ENCODE results near the gene LSAMP.

Gene LSAMP

DNA sequence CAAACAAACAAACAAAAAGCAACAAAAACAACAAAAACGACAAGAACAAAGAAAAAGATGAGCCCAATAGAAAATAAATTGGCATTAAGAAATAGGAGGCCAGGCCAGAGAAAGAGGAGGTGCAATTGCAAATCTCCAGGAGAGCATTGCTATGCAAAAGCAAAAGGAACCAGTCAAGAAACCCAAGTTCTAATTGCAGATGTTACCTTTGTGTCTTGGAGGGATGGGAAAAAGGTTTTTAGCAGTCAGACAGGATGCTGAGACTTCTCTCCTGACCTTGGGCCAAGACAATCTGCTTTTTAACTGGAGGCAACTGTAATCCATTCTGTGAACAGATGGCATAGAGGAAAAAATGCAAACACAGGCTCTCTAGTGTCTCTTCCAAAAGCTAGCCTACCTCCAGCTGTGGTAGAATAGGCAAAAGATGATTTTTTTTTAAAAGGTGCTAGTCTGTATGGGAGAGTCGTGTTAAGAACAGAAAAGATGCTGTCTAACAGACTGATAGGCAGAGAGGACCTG is 56.4 kb downstream of the LSAMP start:
- no peak for DNase-seq (ENCODE audit: low spot score)
- TF ChIP-seq CTCF (conservative IDR thresholded peaks at IDR 0.05; ENCODE audit: low read depth) = no peak
- ChIA-PET POLR2A (ENCODE audit: low non-redundant PET) (no interaction called here), CTCF (interaction anchor here (0.7 kb wide), 1 partner anchor 94 kb away, joined by 4 read pairs; no protein-coding TSS in a partner anchor)
- H3K27ac ChIP-seq = no peak overlapping the region

GRCh38 chr3:116386168-116386567 is 59.1 kb downstream of the LSAMP start:
- no peak for TF ChIP-seq CTCF (conservative IDR thresholded peaks at IDR 0.05; ENCODE audit: low read depth)
- POLR2A ChIA-PET (ENCODE audit: low non-redundant PET) = no interaction called here
- H3K27ac ChIP-seq = no peak overlapping the region
- DNase-seq (ENCODE audit: low spot score) = no peak
- CTCF ChIA-PET = no interaction called here

- no peak for DNase-seq (ENCODE audit: low spot score)
- ChIA-PET CTCF (interaction anchor here (0.6 kb wide), 2 partner anchors 42 to 56 kb away, joined by 3 read pairs; no protein-coding TSS in a partner anchor), POLR2A (ENCODE audit: low non-redundant PET) (no interaction called here)
- no peak overlapping the region for H3K27ac ChIP-seq
- no peak for TF ChIP-seq CTCF (conservative IDR thresholded peaks at IDR 0.05; ENCODE audit: low read depth)
These were observed 60.6 kb downstream of the LSAMP start for GRCh38 chr3:116384717-116385116.

DNA sequence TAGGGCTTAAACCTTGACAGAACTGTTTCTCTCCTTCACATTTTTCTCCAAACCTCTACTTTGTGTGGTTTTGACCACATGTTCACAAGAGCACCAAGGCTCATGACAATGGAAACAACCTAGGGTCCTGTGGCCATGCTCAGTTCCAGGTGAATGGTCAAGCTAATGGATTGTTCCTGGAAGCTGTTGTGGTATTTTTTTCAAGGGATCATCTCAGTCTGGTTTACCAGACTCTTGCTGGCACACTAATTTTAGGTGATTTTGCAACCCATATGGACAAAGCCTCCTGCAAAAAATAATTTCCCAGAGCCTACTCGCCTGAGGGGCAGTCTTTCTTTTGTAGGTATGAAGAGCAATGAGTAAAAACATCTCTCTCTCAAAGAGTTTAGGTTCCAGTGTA is 67.2 kb downstream of the LSAMP start:
- no peak for TF ChIP-seq CTCF (conservative IDR thresholded peaks at IDR 0.05; ENCODE audit: low read depth)
- CTCF ChIA-PET = no interaction called here
- no peak overlapping the region for H3K27ac ChIP-seq
- POLR2A ChIA-PET (ENCODE audit: low non-redundant PET) = no interaction called here
- no peak for DNase-seq (ENCODE audit: low spot score)

DNA sequence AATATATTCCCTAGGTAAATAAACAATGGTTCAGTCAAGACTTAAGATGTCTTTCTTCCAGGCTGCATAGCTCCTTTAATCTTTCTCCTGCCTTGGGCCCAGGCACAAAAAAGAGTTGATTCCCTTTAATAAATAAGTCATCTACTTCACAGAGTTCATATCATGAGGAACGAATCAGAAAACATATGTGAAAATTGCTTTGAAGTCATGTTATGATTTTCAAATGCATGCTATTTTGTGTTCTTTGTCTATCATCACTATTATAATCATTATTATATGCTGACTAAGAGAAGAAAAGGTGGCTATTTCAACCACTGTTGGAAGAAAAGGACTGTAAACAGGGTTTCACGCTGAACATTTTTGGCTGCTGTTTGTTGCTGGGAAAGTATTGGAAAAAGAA is 70.4 kb downstream of the LSAMP start:
- POLR2A ChIA-PET (ENCODE audit: low non-redundant PET) = no interaction called here
- CTCF ChIA-PET = interaction anchor here (0.6 kb wide), 1 partner anchor 13 kb away, joined by 4 read pairs; no protein-coding TSS in a partner anchor
- H3K27ac ChIP-seq = no peak overlapping the region
- no peak for DNase-seq (ENCODE audit: low spot score)
- no peak for TF ChIP-seq CTCF (conservative IDR thresholded peaks at IDR 0.05; ENCODE audit: low read depth)

DNA sequence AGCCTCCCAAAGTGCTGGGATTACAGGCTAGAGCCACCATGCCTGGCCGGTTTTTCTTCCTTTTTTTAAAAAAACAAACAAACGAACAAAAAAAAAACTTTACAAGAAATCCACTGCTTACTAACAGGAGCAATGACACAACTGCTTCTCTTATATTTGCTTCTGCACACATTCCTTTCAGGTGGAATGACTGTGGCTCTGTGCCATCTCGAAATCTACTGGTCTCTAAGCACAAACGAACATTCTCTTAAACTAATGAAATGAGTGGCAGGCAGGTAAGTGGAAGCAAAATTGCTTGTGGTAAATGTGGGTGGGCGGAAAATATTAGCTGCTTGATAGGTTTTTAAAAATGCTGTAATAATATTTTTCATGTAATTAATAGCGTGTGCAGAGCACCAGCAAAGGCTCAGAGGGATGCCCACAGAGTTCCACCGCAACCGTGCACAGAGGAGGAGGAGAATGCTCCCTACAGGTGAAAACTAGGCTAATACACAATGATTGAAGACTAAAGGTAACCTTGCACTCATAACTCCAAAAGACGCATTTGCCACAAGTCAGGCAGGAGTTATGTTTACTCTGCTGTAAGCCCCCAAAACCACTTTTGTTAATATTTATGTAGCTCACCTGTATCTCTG is 77.4 kb downstream of the LSAMP start:
- H3K27ac ChIP-seq = no peak overlapping the region
- POLR2A ChIA-PET (ENCODE audit: low non-redundant PET) = no interaction called here
- DNase-seq (ENCODE audit: low spot score) = no peak
- no peak for TF ChIP-seq CTCF (conservative IDR thresholded peaks at IDR 0.05; ENCODE audit: low read depth)
- CTCF ChIA-PET = interaction anchor here (0.7 to 0.8 kb wide), 2 partner anchors 12 to 454 kb away, joined by 3 to 4 read pairs; no protein-coding TSS in a partner anchor
